ENCODE results near the gene RABAC1. TPM values are rescaled to one million over a fixed set of nuclear protein-coding genes. Genes with fewer than 3 reads are reported as not detected.

Gene RABAC1
- total RNA-seq, 4 donors from 2014 or later, result 138 to 359 (median 241) TPM

DNA sequence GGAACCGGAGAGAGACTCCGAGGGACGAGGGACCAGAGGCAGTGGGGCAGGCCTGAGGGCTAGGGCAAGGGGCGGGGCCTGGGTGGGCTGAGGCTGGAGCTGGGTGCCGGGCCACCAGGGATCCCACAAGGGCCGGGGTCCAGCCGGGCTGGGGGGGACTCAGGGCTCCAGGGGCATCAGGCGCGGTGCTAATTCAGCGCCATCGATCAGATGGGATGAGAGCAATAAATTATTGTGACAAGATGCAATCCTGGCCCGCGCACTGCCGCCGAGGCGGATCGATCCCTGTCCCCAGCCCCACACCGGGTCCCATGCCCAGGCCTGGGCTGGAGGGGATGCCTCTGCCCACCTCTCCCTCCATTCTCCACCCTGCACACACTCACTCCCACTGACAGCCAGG, 36.5 kb downstream of the RABAC1 start:
- H3K4me3 ChIP-seq (replicated peaks in 1 of 3), result no peak overlapping the region
- peaks cover 16% of the 10 kb centered on the region for H3K27me3 ChIP-seq
- no peak for DNase-seq
- no peak overlapping the region for H3K27ac ChIP-seq
- no peak for TF ChIP-seq POLR2A (IDR thresholded peaks at IDR 0.05)
- no peak for TF ChIP-seq CTCF (IDR thresholded peaks at IDR 0.05)
- no peaks in the 10 kb centered on the region for H3K36me3 ChIP-seq
- H3K9me3 ChIP-seq, result no peaks in the 10 kb centered on the region
- no peaks in the 10 kb centered on the region for H3K4me1 ChIP-seq
- intact Hi-C loops (cut with DNase I), result no loop called here
- 6 to 8% methylated on average over 9 to 11 of the region's 18 CpGs for WGBS, 2 donors

- WGBS, 2 donors, result 6 to 14% methylated on average over 22 of the region's 22 CpGs
- Histone ChIP-seq H3K4me3 (replicated peaks in 1 of 3) (no peak overlapping the region), H3K36me3 (no peaks in the 10 kb centered on the region), H3K4me1 (no peaks in the 10 kb centered on the region), H3K27me3 (peaks cover 12% of the 10 kb centered on the region), H3K9me3 (no peaks in the 10 kb centered on the region), H3K27ac (no peak overlapping the region)
- DNase-seq, result no peak
- intact Hi-C loops (cut with DNase I), result no loop called here
- no peak for TF ChIP-seq CTCF (IDR thresholded peaks at IDR 0.05)
- no peak for TF ChIP-seq POLR2A (IDR thresholded peaks at IDR 0.05)
These were observed 37.2 kb downstream of the RABAC1 start for GRCh38 chr19:41921577-41922576.

GRCh38 chr19:41920882-41921576, 38.1 kb downstream of the RABAC1 start:
- H3K4me3 ChIP-seq (replicated peaks in 1 of 3), result no peak overlapping the region
- no peak for DNase-seq
- H3K9me3 ChIP-seq, result no peaks in the 10 kb centered on the region
- intact Hi-C loops (cut with DNase I), result no loop called here
- no peak for TF ChIP-seq CTCF (IDR thresholded peaks at IDR 0.05)
- no peaks in the 10 kb centered on the region for H3K4me1 ChIP-seq
- 4 to 8% methylated on average over 11 to 26 of the region's 26 CpGs for WGBS, 2 donors
- no peaks in the 10 kb centered on the region for H3K36me3 ChIP-seq
- H3K27ac ChIP-seq, result no peak overlapping the region
- H3K27me3 ChIP-seq, result peaks cover 12% of the 10 kb centered on the region

DNA sequence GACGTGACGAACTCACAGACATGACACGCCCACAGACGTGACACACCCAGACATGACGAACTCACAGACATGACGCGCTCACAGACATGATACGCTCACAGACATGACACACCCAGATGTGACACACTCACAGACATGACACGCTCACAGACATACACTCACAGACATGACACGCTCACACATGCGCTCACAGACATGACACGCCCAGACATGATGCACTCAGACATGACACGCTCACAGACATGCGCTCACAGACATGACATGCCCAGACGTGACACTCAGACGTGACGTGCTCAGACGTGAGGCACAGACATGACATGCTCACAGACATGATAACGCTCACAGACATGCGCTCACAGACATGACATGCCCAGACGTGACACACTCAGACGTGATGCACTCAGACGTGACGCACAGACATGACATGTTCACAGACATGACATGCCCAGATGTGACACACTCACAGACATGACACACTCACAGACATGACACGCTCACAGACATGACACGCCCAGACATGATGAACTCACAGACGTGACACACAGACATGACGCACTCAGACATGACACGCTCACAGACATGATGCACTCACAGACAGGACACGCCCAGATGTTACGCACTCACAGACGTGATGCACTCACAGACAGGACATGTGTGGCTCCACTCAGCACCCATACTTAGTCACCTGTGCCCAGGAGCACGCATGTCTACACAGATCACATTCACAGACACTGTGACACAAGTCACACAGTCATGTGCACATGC, 39.0 kb downstream of the RABAC1 start:
- Histone ChIP-seq H3K27me3 (peaks cover 16% of the 10 kb centered on the region), H3K4me3 (replicated peaks in 1 of 3) (no peak overlapping the region), H3K27ac (no peak overlapping the region), H3K9me3 (no peaks in the 10 kb centered on the region), H3K36me3 (no peaks in the 10 kb centered on the region), H3K4me1 (no peaks in the 10 kb centered on the region)
- no peak for TF ChIP-seq CTCF (IDR thresholded peaks at IDR 0.05)
- TF ChIP-seq POLR2A (IDR thresholded peaks at IDR 0.05), result no peak
- intact Hi-C loops (cut with DNase I), result no loop called here
- 83 to 93% methylated on average over 26 to 31 of the region's 33 CpGs for WGBS, 2 donors
- DNase-seq, result no peak
